ENCODE measurements around the gene SNX25. TPM values are rescaled to one million over a fixed set of nuclear protein-coding genes. Genes with fewer than 3 reads are reported as not detected.
A peak's percentile ranks its signal among the peaks of the same experiment; 100 is the strongest.
"Not testable (repeated sequence)": the region's sequence is repeated elsewhere in the genome, so short reads cannot be mapped to it uniquely, and the experiment has no call there.

Gene SNX25
- polyA plus RNA-seq, 1 experiment = 11.7 TPM

- Histone ChIP-seq H3K4me3 (ENCODE audit: low read depth, low read length) (no peak overlapping the region), H3K27me3 (ENCODE audit: control insufficient read depth, insufficient read depth, low read length) (no peaks in the 10 kb centered on the region), H3K36me3 (ENCODE audit: control insufficient read depth, insufficient read depth, low read length) (no peaks in the 10 kb centered on the region)
- no peak for DNase-seq (ENCODE audit: low read depth)
- CTCF ChIA-PET = no interaction called here
- POLR2A ChIA-PET = no interaction called here
- TF ChIP-seq CTCF (IDR thresholded peaks at IDR 0.05; ENCODE audit: insufficient read depth, low read depth, low read length) = no peak
Observed at GRCh38 chr4:185205697-185206342, 3.6 kb upstream of the SNX25 start.

- ChIA-PET CTCF (interaction anchor here (0.6 to 1.4 kb wide), 2 partner anchors 24 to 471 kb away, joined by 3 to 6 read pairs; no protein-coding TSS in a partner anchor), POLR2A (no interaction called here)
- Histone ChIP-seq H3K36me3 (ENCODE audit: control insufficient read depth, insufficient read depth, low read length) (no peaks in the 10 kb centered on the region), H3K4me3 (ENCODE audit: low read depth, low read length) (no peak overlapping the region), H3K27me3 (ENCODE audit: control insufficient read depth, insufficient read depth, low read length) (no peaks in the 10 kb centered on the region)
- no peak for TF ChIP-seq CTCF (IDR thresholded peaks at IDR 0.05; ENCODE audit: insufficient read depth, low read depth, low read length)
- DNase-seq (ENCODE audit: low read depth) = no peak
Observed at GRCh38 chr4:185207466-185207865, 1.9 kb upstream of the SNX25 start.

- peak overlapping the region; percentile 55 for H3K4me3 ChIP-seq (ENCODE audit: low read depth, low read length)
- H3K27me3 ChIP-seq (ENCODE audit: control insufficient read depth, insufficient read depth, low read length); H3K36me3 ChIP-seq (ENCODE audit: control insufficient read depth, insufficient read depth, low read length); DNase-seq (ENCODE audit: low read depth): not testable (repeated sequence)
- ChIA-PET CTCF (interaction anchor here (1.0 to 1.6 kb wide), 2 partner anchors 11 to 187 kb away, joined by 3 to 4 read pairs; partner anchors contain the start of gene ANKRD37), POLR2A (interaction anchor here (1.1 kb wide), 1 partner anchor 10 kb away, joined by 3 read pairs; no protein-coding TSS in a partner anchor)
Observed at GRCh38 chr4:185209852-185210101, 379 bp downstream of the SNX25 start.

GRCh38 chr4:185210102-185210981 lies 944 bp downstream of the SNX25 start:
- CTCF ChIA-PET = interaction anchor here (0.7 to 1.6 kb wide), 3 partner anchors 12 to 388 kb away, joined by 3 to 4 read pairs (median 3); partner anchors contain the start of gene ANKRD37
- H3K4me3 ChIP-seq (ENCODE audit: low read depth, low read length) = peak overlapping the region; percentile 55
- no peak for DNase-seq (ENCODE audit: low read depth)
- H3K27me3 ChIP-seq (ENCODE audit: control insufficient read depth, insufficient read depth, low read length) = no peaks in the 10 kb centered on the region
- H3K36me3 ChIP-seq (ENCODE audit: control insufficient read depth, insufficient read depth, low read length) = no peaks in the 10 kb centered on the region
- POLR2A ChIA-PET = interaction anchor here (0.6 to 1.1 kb wide), 2 partner anchors 9 to 244 kb away, joined by 3 to 4 read pairs; no protein-coding TSS in a partner anchor
- no peak for TF ChIP-seq CTCF (IDR thresholded peaks at IDR 0.05; ENCODE audit: insufficient read depth, low read depth, low read length)

DNA sequence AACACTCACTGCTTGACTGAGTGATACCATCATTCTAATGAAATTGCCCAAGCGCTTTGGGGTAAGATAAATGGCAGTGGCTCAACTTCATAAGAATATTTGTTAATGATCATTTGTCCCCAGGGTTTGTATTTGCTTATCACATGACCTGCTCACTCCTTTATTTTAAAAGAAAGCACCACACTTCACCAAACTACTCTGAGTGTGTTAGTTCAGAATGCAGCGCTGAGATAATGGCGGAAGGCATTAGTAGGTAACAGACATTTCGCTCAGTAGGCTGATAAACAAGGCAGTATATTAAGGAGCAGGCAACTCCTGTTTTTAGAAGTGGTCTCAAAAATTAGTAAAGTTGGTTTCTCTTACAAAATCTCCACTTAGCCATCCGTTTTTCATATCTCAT lies 1.6 kb downstream of the SNX25 start:
- ChIA-PET CTCF (interaction anchor here (0.7 to 1.6 kb wide), 2 partner anchors 186 to 387 kb away, joined by 3 to 4 read pairs; partner anchors contain the start of gene ANKRD37), POLR2A (no interaction called here)
- peak overlapping the region; percentile 55 for H3K4me3 ChIP-seq (ENCODE audit: low read depth, low read length)
- no peaks in the 10 kb centered on the region for H3K27me3 ChIP-seq (ENCODE audit: control insufficient read depth, insufficient read depth, low read length)
- TF ChIP-seq CTCF (IDR thresholded peaks at IDR 0.05; ENCODE audit: insufficient read depth, low read depth, low read length) = no peak
- no peaks in the 10 kb centered on the region for H3K36me3 ChIP-seq (ENCODE audit: control insufficient read depth, insufficient read depth, low read length)
- no peak for DNase-seq (ENCODE audit: low read depth)

Data from BJ (cell line).